ENCODE results near the gene RPUSD4. TPM values are rescaled to one million over a fixed set of nuclear protein-coding genes. Genes with fewer than 3 reads are reported as not detected.

Gene RPUSD4
- total RNA-seq, 4 donors from 2014 or later, result 11.1 to 20.3 (median 12.6) TPM

DNA sequence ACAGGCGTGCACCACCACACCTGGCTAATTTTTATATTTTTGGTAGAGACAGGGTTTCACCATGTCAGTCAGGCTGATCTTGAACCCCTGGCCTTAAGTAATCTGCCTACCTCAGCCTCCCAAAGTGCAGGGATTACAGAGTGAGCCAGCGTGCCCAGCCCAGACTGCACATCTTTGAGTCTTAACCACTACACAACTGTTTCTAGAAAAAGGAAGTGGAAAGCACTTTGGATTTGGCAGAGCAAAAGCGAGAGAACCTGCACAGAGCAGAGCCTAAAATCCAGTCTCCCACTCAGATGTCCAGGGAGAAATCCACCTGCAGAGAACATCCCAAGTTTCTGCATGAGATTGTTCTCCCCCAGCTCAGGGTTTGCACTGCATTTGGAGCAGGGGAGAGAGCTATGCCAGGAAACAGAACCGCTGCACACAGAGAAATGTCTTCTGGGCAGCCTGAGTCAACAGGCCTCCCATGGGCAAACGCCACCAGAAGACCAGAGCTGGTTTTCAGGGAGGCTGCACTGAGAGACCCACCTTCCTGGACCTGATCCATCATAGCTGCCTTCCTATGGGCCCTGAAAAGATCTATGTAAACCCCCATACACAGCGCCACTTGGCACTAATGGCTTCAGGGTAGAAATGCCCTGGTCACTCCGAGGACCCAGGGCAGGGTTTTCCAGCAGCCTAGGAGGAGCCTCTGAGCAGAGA is 54.0 kb downstream of the RPUSD4 start:
- Histone ChIP-seq H3K4me3 (no peak overlapping the region), H3K27ac (no peak overlapping the region), H3K36me3 (no peaks in the 10 kb centered on the region), H3K4me1 (peaks cover 0 to 8% (median 3%) of the 10 kb centered on the region in 4 donors), H3K27me3 (no peaks in the 10 kb centered on the region), H3K9me3 (no peaks in the 10 kb centered on the region)
- intact Hi-C loops (cut with DNase I; ENCODE audit: low total_unique reads), result no loop called here
- WGBS, 2 donors (ENCODE audit: low coverage in 1 of 2), result 71 to 79% methylated on average over 1 to 7 of the region's 7 CpGs
- TF ChIP-seq EP300 (IDR thresholded peaks at IDR 0.05; ENCODE audit: low read depth) (no peak), POLR2A (IDR thresholded peaks at IDR 0.05) (no peak), CTCF (IDR thresholded peaks at IDR 0.05) (no peak), POLR2AphosphoS5 (IDR thresholded peaks at IDR 0.05) (no peak)
- in situ Hi-C loops (cut with MboI; ENCODE audit: low pct_ligation_motif_present in 1 of 4, low pct_unique_long_range_greater_than_20kb in 1 of 4, low sequenced_read_pairs in 3 of 4), result no loop called here
- no peak for DNase-seq

- DNase-seq, result no peak
Observed at GRCh38 chr11:126156814-126157213, 54.6 kb downstream of the RPUSD4 start.

DNA sequence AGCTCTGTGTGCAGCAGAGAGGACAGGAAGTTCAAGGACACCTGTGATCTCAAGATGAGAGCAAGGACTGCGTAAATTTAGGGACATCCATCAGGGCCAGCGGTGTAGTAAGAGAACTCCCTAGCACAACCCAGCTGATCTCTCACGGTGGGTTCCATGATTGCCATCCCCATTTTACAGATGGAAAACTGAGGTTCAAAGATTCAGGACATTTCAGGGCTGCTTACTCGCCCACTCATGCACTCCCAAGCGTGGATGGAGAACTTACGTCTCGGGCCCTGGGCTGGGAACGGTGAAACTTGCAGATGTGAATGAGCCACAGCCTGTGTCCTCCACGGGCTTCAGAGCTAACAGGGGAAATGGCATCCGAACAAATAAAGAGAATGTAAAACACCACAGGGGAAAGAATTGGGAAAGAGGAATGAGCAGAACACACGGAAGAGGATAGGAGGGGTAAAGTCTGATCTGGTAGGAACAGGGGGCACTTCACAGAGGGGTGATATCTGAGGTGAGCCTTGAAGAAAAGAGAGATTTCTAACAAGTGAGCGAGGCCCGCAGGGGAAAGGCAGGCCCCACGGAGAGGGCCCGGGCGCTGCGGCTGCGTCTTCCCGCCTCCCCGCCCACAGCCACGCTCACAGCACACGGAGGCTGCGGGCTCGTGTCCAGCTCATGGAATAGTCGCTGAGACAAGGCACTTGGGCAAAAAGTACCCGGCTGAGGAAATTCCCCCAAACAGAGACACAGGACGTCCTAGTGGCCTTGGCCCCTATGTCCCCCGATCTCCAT is 55.9 kb downstream of the RPUSD4 start:
- WGBS, 2 donors (ENCODE audit: low coverage in 1 of 2), result 60 to 88% methylated on average over 1 to 28 of the region's 28 CpGs
- Histone ChIP-seq H3K27me3 (peaks cover 4% of the 10 kb centered on the region), H3K4me3 (no peak overlapping the region), H3K9me3 (no peaks in the 10 kb centered on the region), H3K4me1 (peaks cover 0 to 8% (median 3%) of the 10 kb centered on the region in 4 donors), H3K36me3 (no peaks in the 10 kb centered on the region), H3K27ac (no peak overlapping the region)
- intact Hi-C loops (cut with DNase I; ENCODE audit: low total_unique reads), result no loop called here
- DNase-seq, result no peak
- no peak for TF ChIP-seq POLR2AphosphoS5 (IDR thresholded peaks at IDR 0.05)
- in situ Hi-C loops (cut with MboI; ENCODE audit: low pct_ligation_motif_present in 1 of 4, low pct_unique_long_range_greater_than_20kb in 1 of 4, low sequenced_read_pairs in 3 of 4), result no loop called here

More at GRCh38 chr11:126156814-126157213, 54.6 kb downstream of the RPUSD4 start:
- no peaks in the 10 kb centered on the region for H3K36me3 ChIP-seq
- TF ChIP-seq CTCF (IDR thresholded peaks at IDR 0.05) (no peak), POLR2A (IDR thresholded peaks at IDR 0.05) (no peak), EP300 (IDR thresholded peaks at IDR 0.05; ENCODE audit: low read depth) (no peak), POLR2AphosphoS5 (IDR thresholded peaks at IDR 0.05) (no peak)
- intact Hi-C loops (cut with DNase I; ENCODE audit: low total_unique reads) (no loop called here), in situ Hi-C loops (cut with MboI; ENCODE audit: low pct_ligation_motif_present in 1 of 4, low pct_unique_long_range_greater_than_20kb in 1 of 4, low sequenced_read_pairs in 3 of 4) (no loop called here)
- H3K27ac ChIP-seq, result no peak overlapping the region
- WGBS, 2 donors (ENCODE audit: low coverage in 1 of 2), result 89 to 91% methylated on average over 8 of the region's 8 CpGs
- no peak overlapping the region for H3K4me3 ChIP-seq
- H3K4me1 ChIP-seq, result peaks cover 0 to 8% (median 3%) of the 10 kb centered on the region in 4 donors
- H3K9me3 ChIP-seq, result no peaks in the 10 kb centered on the region
- no peaks in the 10 kb centered on the region for H3K27me3 ChIP-seq

- no peak overlapping the region for H3K4me3 ChIP-seq
- no peak for TF ChIP-seq POLR2A (IDR thresholded peaks at IDR 0.05)
- TF ChIP-seq EP300 (IDR thresholded peaks at IDR 0.05; ENCODE audit: low read depth), result no peak
- TF ChIP-seq POLR2AphosphoS5 (IDR thresholded peaks at IDR 0.05), result no peak
- TF ChIP-seq CTCF (IDR thresholded peaks at IDR 0.05), result no peak
- H3K9me3 ChIP-seq, result no peaks in the 10 kb centered on the region
- in situ Hi-C loops (cut with MboI; ENCODE audit: low pct_ligation_motif_present in 1 of 4, low pct_unique_long_range_greater_than_20kb in 1 of 4, low sequenced_read_pairs in 3 of 4) (no loop called here), intact Hi-C loops (cut with DNase I; ENCODE audit: low total_unique reads) (no loop called here)
- no peak for DNase-seq
- peaks cover 0 to 8% (median 3%) of the 10 kb centered on the region in 4 donors for H3K4me1 ChIP-seq
- no peak overlapping the region for H3K27ac ChIP-seq
- H3K36me3 ChIP-seq, result no peaks in the 10 kb centered on the region
- 84% methylated on average over 7 of the region's 7 CpGs; no CpG with 5 or more reads in 1 of the 2 donors for WGBS, 2 donors (ENCODE audit: low coverage in 1 of 2)
- peaks cover 4% of the 10 kb centered on the region for H3K27me3 ChIP-seq
Observed at GRCh38 chr11:126154691-126155090, 56.8 kb downstream of the RPUSD4 start.

Measured in transverse colon (tissue), 4 donors.